ENCODE results near the gene SOST.

Gene SOST

GRCh38 chr17:43774304-43775250 is 16.0 kb upstream of the SOST start:
- Histone ChIP-seq H2AFZ (ENCODE audit: low read length, unreplicated experiment) (no peak overlapping the region), H3K4me3 (ENCODE audit: low read depth, low read length) (no peak overlapping the region), H3K27ac (ENCODE audit: low read depth, low read length) (no peak overlapping the region), H3K4me1 (ENCODE audit: control insufficient read depth, insufficient read depth, low read length, unreplicated experiment) (peaks cover 9% of the 10 kb centered on the region), H3K36me3 (ENCODE audit: insufficient read depth, low read length) (peaks cover 25% of the 10 kb centered on the region; the same call in 1 of the 2 replicates), H3K27me3 (ENCODE audit: insufficient read depth, low read length) (no peaks in the 10 kb centered on the region), H3K79me2 (ENCODE audit: control insufficient read depth, insufficient read depth, low read length, unreplicated experiment) (peaks cover 24% of the 10 kb centered on the region)

DNA sequence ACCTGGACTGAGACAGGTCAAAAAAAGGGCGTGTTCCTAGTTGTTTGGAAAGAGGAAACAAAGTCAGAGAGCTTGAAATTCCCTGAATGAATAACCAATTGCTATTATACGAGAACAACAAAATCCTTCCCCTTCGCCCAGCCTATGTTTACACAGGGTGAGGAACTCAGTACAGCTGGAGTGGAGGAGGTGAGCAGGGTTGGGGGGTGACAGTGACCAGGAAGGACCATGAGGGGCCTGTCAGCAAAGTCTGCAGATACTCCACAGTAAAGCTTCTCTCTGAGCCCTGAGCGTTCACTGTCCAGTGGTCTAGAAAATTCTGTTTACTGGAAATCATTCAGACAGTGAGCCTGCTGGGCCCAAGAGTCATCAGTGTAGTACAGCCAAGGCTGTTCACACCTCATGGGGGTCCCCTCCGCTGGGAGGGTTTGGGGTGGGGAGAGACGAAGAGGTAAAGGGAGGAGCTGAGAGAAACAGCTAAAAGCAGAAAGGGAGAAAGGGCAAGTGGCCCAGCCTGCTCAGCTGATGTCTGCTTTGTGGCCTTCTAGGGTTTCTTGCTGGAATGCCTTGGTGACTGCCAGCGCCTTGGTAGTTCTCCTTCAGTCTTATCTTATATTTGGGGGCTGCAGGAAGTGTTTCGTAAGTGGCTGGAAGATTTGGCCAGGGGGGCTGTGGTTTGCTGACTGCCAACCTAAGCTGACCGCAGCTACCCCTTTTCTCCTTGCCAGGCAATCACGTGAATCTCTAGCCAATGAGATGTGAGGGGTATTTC is 14.5 kb upstream of the SOST start:
- Histone ChIP-seq H3K36me3 (ENCODE audit: insufficient read depth, low read length) (peaks cover 25% of the 10 kb centered on the region; the same call in 1 of the 2 replicates), H3K27ac (ENCODE audit: low read depth, low read length) (no peak overlapping the region), H3K4me3 (ENCODE audit: low read depth, low read length) (no peak overlapping the region), H3K79me2 (ENCODE audit: control insufficient read depth, insufficient read depth, low read length, unreplicated experiment) (peaks cover 24% of the 10 kb centered on the region), H2AFZ (ENCODE audit: low read length, unreplicated experiment) (no peak overlapping the region), H3K27me3 (ENCODE audit: insufficient read depth, low read length) (no peaks in the 10 kb centered on the region), H3K4me1 (ENCODE audit: control insufficient read depth, insufficient read depth, low read length, unreplicated experiment) (peaks cover 5% of the 10 kb centered on the region)

GRCh38 chr17:43771463-43771862 is 12.9 kb upstream of the SOST start:
- Histone ChIP-seq H3K36me3 (ENCODE audit: insufficient read depth, low read length) (peaks cover 25% of the 10 kb centered on the region; the same call in 1 of the 2 replicates), H3K4me3 (ENCODE audit: low read depth, low read length) (no peak overlapping the region), H3K27ac (ENCODE audit: low read depth, low read length) (no peak overlapping the region), H3K4me1 (ENCODE audit: control insufficient read depth, insufficient read depth, low read length, unreplicated experiment) (no peaks in the 10 kb centered on the region), H2AFZ (ENCODE audit: low read length, unreplicated experiment) (no peak overlapping the region), H3K79me2 (ENCODE audit: control insufficient read depth, insufficient read depth, low read length, unreplicated experiment) (peaks cover 9% of the 10 kb centered on the region), H3K27me3 (ENCODE audit: insufficient read depth, low read length) (no peaks in the 10 kb centered on the region)

DNA sequence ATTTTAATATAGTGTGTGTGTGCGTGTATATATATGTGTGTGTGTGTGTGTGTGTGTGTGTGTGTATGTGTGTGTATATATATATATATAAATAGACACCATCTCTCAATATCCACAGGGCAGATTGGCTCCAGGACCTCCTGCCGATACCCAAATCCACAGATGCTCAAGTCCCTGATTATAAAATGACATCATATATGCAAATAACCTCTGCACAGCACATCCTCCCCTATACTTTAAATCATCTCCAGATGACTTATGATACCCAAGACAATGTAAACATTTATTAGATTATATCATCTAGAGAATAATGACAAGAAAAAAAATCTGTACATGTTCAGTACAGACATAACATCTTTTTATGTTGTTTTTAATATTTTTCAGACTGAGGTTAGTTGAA is 12.4 kb upstream of the SOST start:
- peaks cover 25% of the 10 kb centered on the region; the same call in 1 of the 2 replicates for H3K36me3 ChIP-seq (ENCODE audit: insufficient read depth, low read length)
- no peaks in the 10 kb centered on the region for H3K4me1 ChIP-seq (ENCODE audit: control insufficient read depth, insufficient read depth, low read length, unreplicated experiment)
- H3K79me2 ChIP-seq (ENCODE audit: control insufficient read depth, insufficient read depth, low read length, unreplicated experiment), result peaks cover 4% of the 10 kb centered on the region
- no peaks in the 10 kb centered on the region for H3K27me3 ChIP-seq (ENCODE audit: insufficient read depth, low read length)
- no peak overlapping the region for H3K4me3 ChIP-seq (ENCODE audit: low read depth, low read length)
- no peak overlapping the region for H3K27ac ChIP-seq (ENCODE audit: low read depth, low read length)
- no peak overlapping the region for H2AFZ ChIP-seq (ENCODE audit: low read length, unreplicated experiment)

DNA sequence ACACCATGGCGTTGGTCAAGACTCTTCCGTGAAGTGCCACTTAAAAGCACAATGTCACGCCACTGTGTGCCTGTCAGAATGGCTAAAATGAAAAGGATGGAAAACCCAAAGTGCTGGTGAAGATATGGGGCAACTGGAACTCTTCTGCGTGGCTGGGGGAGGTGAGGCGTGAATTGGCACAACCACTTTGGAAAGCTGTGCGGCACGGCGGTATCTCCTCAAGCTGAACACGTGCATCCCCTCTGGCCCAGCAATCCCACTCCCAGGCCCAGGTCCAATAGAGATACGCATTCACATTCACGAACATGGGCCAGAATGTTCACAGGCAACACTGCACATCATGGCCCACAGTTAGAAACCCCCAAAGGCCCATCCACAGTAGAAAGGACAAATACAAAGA is 11.3 kb upstream of the SOST start:
- Histone ChIP-seq H3K27me3 (ENCODE audit: insufficient read depth, low read length) (no peaks in the 10 kb centered on the region), H3K27ac (ENCODE audit: low read depth, low read length) (no peak overlapping the region), H3K4me1 (ENCODE audit: control insufficient read depth, insufficient read depth, low read length, unreplicated experiment) (no peaks in the 10 kb centered on the region), H3K79me2 (ENCODE audit: control insufficient read depth, insufficient read depth, low read length, unreplicated experiment) (no peaks in the 10 kb centered on the region), H2AFZ (ENCODE audit: low read length, unreplicated experiment) (no peak overlapping the region), H3K36me3 (ENCODE audit: insufficient read depth, low read length) (peaks cover 19% of the 10 kb centered on the region; the same call in 1 of the 2 replicates), H3K4me3 (ENCODE audit: low read depth, low read length) (no peak overlapping the region)

- H2AFZ ChIP-seq (ENCODE audit: low read length, unreplicated experiment), result no peak overlapping the region
- H3K27me3 ChIP-seq (ENCODE audit: insufficient read depth, low read length), result no peaks in the 10 kb centered on the region
- no peak overlapping the region for H3K27ac ChIP-seq (ENCODE audit: low read depth, low read length)
- no peaks in the 10 kb centered on the region for H3K79me2 ChIP-seq (ENCODE audit: control insufficient read depth, insufficient read depth, low read length, unreplicated experiment)
- peaks cover 16% of the 10 kb centered on the region; the same call in 1 of the 2 replicates for H3K36me3 ChIP-seq (ENCODE audit: insufficient read depth, low read length)
- no peaks in the 10 kb centered on the region for H3K4me1 ChIP-seq (ENCODE audit: control insufficient read depth, insufficient read depth, low read length, unreplicated experiment)
- no peak overlapping the region for H3K4me3 ChIP-seq (ENCODE audit: low read depth, low read length)
Observed at GRCh38 chr17:43769426-43769825, 10.8 kb upstream of the SOST start.

GRCh38 chr17:43768943-43769342 is 10.4 kb upstream of the SOST start:
- no peaks in the 10 kb centered on the region for H3K4me1 ChIP-seq (ENCODE audit: control insufficient read depth, insufficient read depth, low read length, unreplicated experiment)
- H3K27me3 ChIP-seq (ENCODE audit: insufficient read depth, low read length), result no peaks in the 10 kb centered on the region
- H3K4me3 ChIP-seq (ENCODE audit: low read depth, low read length), result no peak overlapping the region
- H3K27ac ChIP-seq (ENCODE audit: low read depth, low read length), result no peak overlapping the region
- no peak overlapping the region for H2AFZ ChIP-seq (ENCODE audit: low read length, unreplicated experiment)
- peaks cover 11% of the 10 kb centered on the region; the same call in 1 of the 2 replicates for H3K36me3 ChIP-seq (ENCODE audit: insufficient read depth, low read length)
- no peaks in the 10 kb centered on the region for H3K79me2 ChIP-seq (ENCODE audit: control insufficient read depth, insufficient read depth, low read length, unreplicated experiment)

- H3K79me2 ChIP-seq (ENCODE audit: control insufficient read depth, insufficient read depth, low read length, unreplicated experiment), result no peaks in the 10 kb centered on the region
- no peak overlapping the region for H2AFZ ChIP-seq (ENCODE audit: low read length, unreplicated experiment)
- H3K4me3 ChIP-seq (ENCODE audit: low read depth, low read length), result no peak overlapping the region
- no peaks in the 10 kb centered on the region for H3K4me1 ChIP-seq (ENCODE audit: control insufficient read depth, insufficient read depth, low read length, unreplicated experiment)
- no peaks in the 10 kb centered on the region for H3K27me3 ChIP-seq (ENCODE audit: insufficient read depth, low read length)
- no peak overlapping the region for H3K27ac ChIP-seq (ENCODE audit: low read depth, low read length)
- peaks cover 10% of the 10 kb centered on the region; the same call in 1 of the 2 replicates for H3K36me3 ChIP-seq (ENCODE audit: insufficient read depth, low read length)
Observed at GRCh38 chr17:43768382-43768781, 9.8 kb upstream of the SOST start.

- Histone ChIP-seq H3K36me3 (ENCODE audit: insufficient read depth, low read length) (peaks cover 5% of the 10 kb centered on the region; the same call in 1 of the 2 replicates), H2AFZ (ENCODE audit: low read length, unreplicated experiment) (no peak overlapping the region)
Observed at GRCh38 chr17:43767713-43768059, 9.1 kb upstream of the SOST start.

GRCh38 chr17:43767053-43767712 is 8.6 kb upstream of the SOST start:
- Histone ChIP-seq H3K36me3 (ENCODE audit: insufficient read depth, low read length) (0 out of 2 replicates have a peak, but pooled peaks cover 5% of the 10 kb centered on the region), H2AFZ (ENCODE audit: low read length, unreplicated experiment) (no peak overlapping the region), H3K4me1 (ENCODE audit: control insufficient read depth, insufficient read depth, low read length, unreplicated experiment) (no peaks in the 10 kb centered on the region), H3K27me3 (ENCODE audit: insufficient read depth, low read length) (no peaks in the 10 kb centered on the region), H3K4me3 (ENCODE audit: low read depth, low read length) (no peak overlapping the region), H3K27ac (ENCODE audit: low read depth, low read length) (no peak overlapping the region), H3K79me2 (ENCODE audit: control insufficient read depth, insufficient read depth, low read length, unreplicated experiment) (no peaks in the 10 kb centered on the region)

More at GRCh38 chr17:43767713-43768059, 9.1 kb upstream of the SOST start:
- H3K4me3 ChIP-seq (ENCODE audit: low read depth, low read length), result no peak overlapping the region
- no peaks in the 10 kb centered on the region for H3K4me1 ChIP-seq (ENCODE audit: control insufficient read depth, insufficient read depth, low read length, unreplicated experiment)
- H3K79me2 ChIP-seq (ENCODE audit: control insufficient read depth, insufficient read depth, low read length, unreplicated experiment), result no peaks in the 10 kb centered on the region
- no peak overlapping the region for H3K27ac ChIP-seq (ENCODE audit: low read depth, low read length)
- no peaks in the 10 kb centered on the region for H3K27me3 ChIP-seq (ENCODE audit: insufficient read depth, low read length)

Data from ACC112 (cell line).